ENCODE data around the gene RAB30.
"Not testable (repeated sequence)": the region's sequence is repeated elsewhere in the genome, so short reads cannot be mapped to it uniquely, and the experiment has no call there.

The RAB30 gene

DNA sequence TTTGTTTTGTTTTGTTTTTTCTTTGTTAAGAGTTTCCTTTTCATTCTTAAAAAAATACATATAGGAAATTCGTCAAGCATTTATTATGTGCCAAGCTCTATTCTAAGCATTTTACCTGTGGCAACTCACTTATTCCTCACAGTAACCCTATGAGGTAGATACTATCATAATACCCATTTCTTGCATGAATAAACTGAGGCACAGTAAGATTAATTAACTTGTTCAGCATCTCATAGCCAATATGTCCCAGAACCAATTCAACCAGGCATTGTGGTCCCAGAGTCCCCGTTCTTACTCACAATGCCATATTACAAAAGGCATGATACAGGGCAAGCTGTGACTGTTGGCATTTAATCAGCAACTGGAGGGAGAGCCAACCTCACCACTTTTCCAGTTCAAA lies 83.7 kb downstream of the RAB30 start:
- in situ Hi-C loops (cut with MboI; ENCODE audit: low sequenced_read_pairs), result no loop called here
- no peaks in the 10 kb centered on the region for H3K9me3 ChIP-seq
- no peaks in the 10 kb centered on the region for H3K27me3 ChIP-seq (ENCODE audit: low read depth)
- peaks cover 7% of the 10 kb centered on the region for H3K4me1 ChIP-seq
- H3K36me3 ChIP-seq (replicated peaks), result no peaks in the 10 kb centered on the region
- no peak overlapping the region for H3K4me3 ChIP-seq
- DNase-seq (ENCODE audit: low spot score in 2 of 2), result no peak

DNA sequence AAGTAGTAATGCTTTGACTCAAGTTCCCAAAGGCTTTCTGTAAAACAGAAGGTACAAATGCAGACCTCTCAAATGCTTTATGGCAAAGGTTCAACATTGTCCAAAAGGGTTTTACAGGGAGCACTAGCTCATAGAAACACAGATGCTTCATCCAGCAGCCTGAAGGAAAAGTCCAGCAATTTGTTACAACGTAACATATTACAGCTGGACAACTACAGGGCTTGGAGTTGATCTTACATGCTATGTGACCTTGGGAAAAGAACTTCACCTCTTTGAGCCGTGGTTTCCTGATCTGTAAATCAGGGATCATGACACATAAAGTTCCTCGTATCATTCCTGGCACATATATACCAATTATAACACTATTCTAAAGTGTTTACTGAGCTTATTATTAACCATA lies 85.3 kb downstream of the RAB30 start:
- no peak overlapping the region for H3K4me3 ChIP-seq
- H3K4me1 ChIP-seq, result peaks cover 7% of the 10 kb centered on the region
- no peaks in the 10 kb centered on the region for H3K9me3 ChIP-seq
- H3K36me3 ChIP-seq (replicated peaks), result no peaks in the 10 kb centered on the region
- H3K27me3 ChIP-seq (ENCODE audit: low read depth), result no peaks in the 10 kb centered on the region
- in situ Hi-C loops (cut with MboI; ENCODE audit: low sequenced_read_pairs), result no loop called here
- DNase-seq (ENCODE audit: low spot score in 2 of 2), result no peak

- Histone ChIP-seq H3K9me3 (no peaks in the 10 kb centered on the region), H3K27me3 (ENCODE audit: low read depth) (no peaks in the 10 kb centered on the region), H3K36me3 (replicated peaks) (no peaks in the 10 kb centered on the region), H3K4me3 (no peak overlapping the region), H3K4me1 (peaks cover 7% of the 10 kb centered on the region)
- in situ Hi-C loops (cut with MboI; ENCODE audit: low sequenced_read_pairs), result no loop called here
- no peak for DNase-seq (ENCODE audit: low spot score in 2 of 2)
Measured at GRCh38 chr11:82981852-82982251, 89.8 kb downstream of the RAB30 start.

DNA sequence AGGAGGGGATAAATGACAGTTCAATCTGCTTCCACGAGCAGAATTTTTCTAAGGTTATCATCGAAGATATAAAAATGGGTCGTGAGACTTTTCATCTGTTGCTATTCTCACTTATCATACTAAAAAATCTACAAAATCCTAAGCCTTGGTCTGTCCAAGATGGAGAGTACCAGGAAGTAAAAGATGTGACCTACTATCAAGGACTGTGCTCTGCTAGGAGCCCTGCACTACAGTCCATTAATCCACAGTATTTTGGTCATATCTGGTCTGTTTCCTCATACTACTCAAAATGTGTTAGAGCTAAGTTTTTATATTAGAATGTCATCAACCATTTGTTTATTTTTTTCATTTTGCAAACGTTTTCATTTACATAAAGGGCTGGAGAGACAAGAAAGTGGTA lies 90.8 kb downstream of the RAB30 start:
- H3K4me1 ChIP-seq, result peaks cover 16% of the 10 kb centered on the region
- in situ Hi-C loops (cut with MboI; ENCODE audit: low sequenced_read_pairs), result no loop called here
- no peaks in the 10 kb centered on the region for H3K9me3 ChIP-seq
- no peaks in the 10 kb centered on the region for H3K36me3 ChIP-seq (replicated peaks)
- no peak for DNase-seq (ENCODE audit: low spot score in 2 of 2)
- no peaks in the 10 kb centered on the region for H3K27me3 ChIP-seq (ENCODE audit: low read depth)
- H3K4me3 ChIP-seq, result no peak overlapping the region

GRCh38 chr11:82980292-82980691 lies 91.4 kb downstream of the RAB30 start:
- Histone ChIP-seq H3K9me3 (no peaks in the 10 kb centered on the region), H3K36me3 (replicated peaks) (no peaks in the 10 kb centered on the region), H3K27me3 (ENCODE audit: low read depth) (no peaks in the 10 kb centered on the region), H3K4me1 (peaks cover 23% of the 10 kb centered on the region), H3K4me3 (no peak overlapping the region)
- no peak for DNase-seq (ENCODE audit: low spot score in 2 of 2)
- in situ Hi-C loops (cut with MboI; ENCODE audit: low sequenced_read_pairs), result no loop called here

DNA sequence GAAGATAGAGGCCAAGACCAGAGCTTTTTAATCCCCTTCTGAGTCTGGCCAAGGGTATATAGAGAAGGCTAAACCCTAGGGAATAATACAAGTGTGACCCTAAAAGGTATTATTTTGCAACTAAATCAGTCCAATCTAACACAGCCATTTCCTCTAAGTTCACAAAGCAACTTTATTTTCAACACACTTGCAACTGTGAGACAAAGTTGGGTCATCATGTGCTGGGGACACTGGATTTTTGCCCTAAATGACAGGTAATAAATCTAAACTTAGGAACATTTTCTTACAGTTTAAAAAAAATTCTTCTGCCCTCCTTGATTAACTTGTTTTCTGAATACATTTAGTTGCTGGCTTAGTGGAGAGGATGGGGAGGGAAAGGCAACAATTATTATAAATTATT lies 91.9 kb downstream of the RAB30 start:
- DNase-seq (ENCODE audit: low spot score in 2 of 2), result no peak
- Histone ChIP-seq H3K4me1 (peaks cover 23% of the 10 kb centered on the region), H3K36me3 (replicated peaks) (no peaks in the 10 kb centered on the region), H3K9me3 (no peaks in the 10 kb centered on the region), H3K27me3 (ENCODE audit: low read depth) (no peaks in the 10 kb centered on the region), H3K4me3 (no peak overlapping the region)
- in situ Hi-C loops (cut with MboI; ENCODE audit: low sequenced_read_pairs), result no loop called here

- Histone ChIP-seq H3K9me3 (no peaks in the 10 kb centered on the region), H3K4me3 (no peak overlapping the region), H3K27me3 (ENCODE audit: low read depth) (no peaks in the 10 kb centered on the region), H3K4me1 (peaks cover 35% of the 10 kb centered on the region), H3K36me3 (replicated peaks) (no peaks in the 10 kb centered on the region)
- in situ Hi-C loops (cut with MboI; ENCODE audit: low sequenced_read_pairs), result no loop called here
- DNase-seq (ENCODE audit: low spot score in 2 of 2), result no peak
Measured at GRCh38 chr11:82978422-82979099, 93.1 kb downstream of the RAB30 start.

GRCh38 chr11:82976786-82977185 lies 94.9 kb downstream of the RAB30 start:
- H3K4me1 ChIP-seq, result peaks cover 36% of the 10 kb centered on the region
- no peak overlapping the region for H3K4me3 ChIP-seq
- H3K27me3 ChIP-seq (ENCODE audit: low read depth), result no peaks in the 10 kb centered on the region
- DNase-seq (ENCODE audit: low spot score in 2 of 2), result peak in 1 of 2 experiments; percentile 54
- H3K36me3 ChIP-seq (replicated peaks), result no peaks in the 10 kb centered on the region
- no peaks in the 10 kb centered on the region for H3K9me3 ChIP-seq
- in situ Hi-C loops (cut with MboI; ENCODE audit: low sequenced_read_pairs), result no loop called here

DNA sequence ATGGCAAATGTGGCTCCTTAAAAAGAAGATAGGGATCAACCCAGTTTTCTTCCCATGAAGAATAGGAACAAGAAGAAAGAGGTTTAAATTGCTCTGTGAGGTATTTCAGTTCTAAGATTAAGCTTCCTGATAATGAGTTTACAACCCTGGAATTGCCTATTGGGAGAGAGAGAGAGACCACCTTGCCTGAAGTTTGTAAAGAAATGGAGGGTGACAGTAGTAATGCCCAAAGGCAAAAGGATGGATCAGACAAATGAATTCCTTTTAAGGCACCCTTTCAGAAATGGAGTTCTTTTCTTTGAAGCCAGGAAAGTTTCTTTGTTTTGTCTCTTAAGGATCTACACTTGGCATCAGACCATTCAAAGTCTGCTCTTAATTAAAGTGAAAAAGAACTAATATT lies 95.8 kb downstream of the RAB30 start:
- in situ Hi-C loops (cut with MboI; ENCODE audit: low sequenced_read_pairs), result no loop called here

DNA sequence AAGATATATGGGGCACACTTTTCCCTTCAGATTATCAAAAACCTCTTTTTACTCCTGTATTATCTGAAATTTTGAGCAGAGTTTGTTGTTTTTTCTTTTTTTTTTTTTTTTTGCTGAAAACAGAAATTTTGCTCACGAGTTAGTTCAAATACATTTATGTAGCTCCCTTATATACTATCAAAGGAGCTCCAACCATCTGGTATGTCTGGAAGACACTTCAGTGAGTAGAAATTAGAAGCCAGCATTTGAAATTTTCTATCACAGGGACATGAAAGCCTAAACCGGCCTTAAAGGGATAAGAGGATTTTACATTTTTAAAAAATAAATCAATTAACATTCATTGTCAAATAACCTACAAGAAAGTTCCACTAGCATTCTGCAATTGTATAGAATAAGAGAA lies 96.8 kb downstream of the RAB30 start:
- Histone ChIP-seq H3K4me3 (no peak overlapping the region), H3K4me1 (peaks cover 32% of the 10 kb centered on the region), H3K27me3 (ENCODE audit: low read depth) (no peaks in the 10 kb centered on the region), H3K9me3 (no peaks in the 10 kb centered on the region), H3K36me3 (replicated peaks) (no peaks in the 10 kb centered on the region)
- no peak for DNase-seq (ENCODE audit: low spot score in 2 of 2)
- in situ Hi-C loops (cut with MboI; ENCODE audit: low sequenced_read_pairs), result no loop called here

More for the DNA sequence above, 95.8 kb downstream of the RAB30 start:
- no peaks in the 10 kb centered on the region for H3K36me3 ChIP-seq (replicated peaks)
- H3K27me3 ChIP-seq (ENCODE audit: low read depth), result no peaks in the 10 kb centered on the region
- H3K9me3 ChIP-seq, result no peaks in the 10 kb centered on the region
- H3K4me3 ChIP-seq, result no peak overlapping the region
- peak in 1 of 2 experiments; percentile 90 for DNase-seq (ENCODE audit: low spot score in 2 of 2)
- H3K4me1 ChIP-seq, result peaks cover 36% of the 10 kb centered on the region

- peaks cover 32% of the 10 kb centered on the region for H3K4me1 ChIP-seq
- in situ Hi-C loops (cut with MboI; ENCODE audit: low sequenced_read_pairs), result no loop called here
- DNase-seq (ENCODE audit: low spot score in 2 of 2), result no peak
- H3K9me3 ChIP-seq, result no peaks in the 10 kb centered on the region
- H3K36me3 ChIP-seq (replicated peaks), result no peaks in the 10 kb centered on the region
- H3K27me3 ChIP-seq (ENCODE audit: low read depth), result no peaks in the 10 kb centered on the region
- H3K4me3 ChIP-seq, result no peak overlapping the region
Measured at GRCh38 chr11:82974135-82974534, 97.6 kb downstream of the RAB30 start.

DNA sequence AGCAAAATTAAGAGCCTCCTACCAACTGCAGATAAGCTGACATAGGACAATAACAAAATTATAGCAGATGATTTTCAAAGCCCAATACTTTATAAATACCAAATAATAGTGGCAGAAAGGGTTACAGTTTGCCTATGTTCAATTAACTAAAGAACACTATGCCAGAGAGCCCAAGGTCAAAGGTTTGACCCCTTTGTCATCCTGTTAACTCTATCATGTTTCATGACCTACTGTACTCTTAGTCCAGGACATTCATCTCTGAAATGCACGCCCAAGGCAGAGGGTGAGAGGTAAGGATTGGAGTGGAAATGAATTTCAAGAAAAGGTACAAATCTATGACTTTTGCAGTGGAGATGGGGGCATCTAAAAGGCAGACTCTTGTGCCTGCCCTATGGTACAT lies 99.6 kb downstream of the RAB30 start:
- Histone ChIP-seq H3K4me3 (no peak overlapping the region), H3K36me3 (replicated peaks) (no peaks in the 10 kb centered on the region), H3K4me1 (peaks cover 31% of the 10 kb centered on the region), H3K9me3 (no peaks in the 10 kb centered on the region), H3K27me3 (ENCODE audit: low read depth) (no peaks in the 10 kb centered on the region)
- in situ Hi-C loops (cut with MboI; ENCODE audit: low sequenced_read_pairs), result no loop called here
- no peak for DNase-seq (ENCODE audit: low spot score in 2 of 2)

- H3K36me3 ChIP-seq (replicated peaks); H3K9me3 ChIP-seq; H3K27me3 ChIP-seq (ENCODE audit: low read depth); H3K4me3 ChIP-seq; DNase-seq (ENCODE audit: low spot score in 2 of 2); in situ Hi-C loops (cut with MboI; ENCODE audit: low sequenced_read_pairs): not testable (repeated sequence)
- H3K4me1 ChIP-seq, result peaks cover 25% of the 10 kb centered on the region
Measured at GRCh38 chr11:82971519-82971946, 100.2 kb downstream of the RAB30 start.

GRCh38 chr11:82970507-82971083 lies 101.1 kb downstream of the RAB30 start:
- H3K9me3 ChIP-seq; H3K4me3 ChIP-seq; H3K36me3 ChIP-seq (replicated peaks); H3K27me3 ChIP-seq (ENCODE audit: low read depth); DNase-seq (ENCODE audit: low spot score in 2 of 2); in situ Hi-C loops (cut with MboI; ENCODE audit: low sequenced_read_pairs): not testable (repeated sequence)
- H3K4me1 ChIP-seq, result peaks cover 16% of the 10 kb centered on the region

- Histone ChIP-seq H3K27me3 (ENCODE audit: low read depth) (no peaks in the 10 kb centered on the region), H3K9me3 (no peaks in the 10 kb centered on the region), H3K4me3 (no peak overlapping the region), H3K36me3 (replicated peaks) (no peaks in the 10 kb centered on the region), H3K4me1 (peaks cover 13% of the 10 kb centered on the region)
- DNase-seq (ENCODE audit: low spot score in 2 of 2), result no peak
- in situ Hi-C loops (cut with MboI; ENCODE audit: low sequenced_read_pairs), result no loop called here
Measured at GRCh38 chr11:82969811-82970210, 101.9 kb downstream of the RAB30 start.
